Ectodermal cell (in vitro differentiated cells): ENCODE measurements around the gene KCNH6.
A peak's percentile ranks its signal among the peaks of the same experiment; 100 is the strongest.

Experiments
- H3K27ac ChIP-seq: 2 replicates; pipeline ENCODE4 v1.7.0; 2013; ENCODE audit warnings: mild to moderate bottlenecking, low read depth, low read length; ENCODE audit not compliant: insufficient read depth, poor library complexity, severe bottlenecking
- H3K27me3 ChIP-seq: 2 replicates; pipeline ENCODE4 v1.7.0; 2013; ENCODE audit warnings: mild to moderate bottlenecking, low read length; ENCODE audit not compliant: insufficient read depth, control insufficient read depth, poor library complexity, severe bottlenecking
- H3K36me3 ChIP-seq: one replicate; pipeline ENCODE4 v1.7.0; 2013; ENCODE audit warnings: low read length; ENCODE audit not compliant: control insufficient read depth, insufficient read depth
- H3K4me1 ChIP-seq: one replicate; pipeline ENCODE4 v1.7.0; 2013; ENCODE audit warnings: low read length; ENCODE audit not compliant: control insufficient read depth, insufficient read depth
- H3K4me3 ChIP-seq: 2 replicates; pipeline ENCODE4 v1.7.0; 2013; ENCODE audit warnings: low read depth, low read length, control low read depth; ENCODE audit not compliant: insufficient read depth
- H3K9me3 ChIP-seq: 2 replicates; pipeline ENCODE4 v1.7.0; 2013; ENCODE audit warnings: mild to moderate bottlenecking, low read length, moderate library complexity; ENCODE audit not compliant: control insufficient read depth
- WGBS, 2 experiments: methylation state at CpG; one replicate each; pipeline ENCODE4 v1.1.7; 2013; ENCODE audit warnings: missing lambda C conversion rate in 2 of 2; 5-methylcytosine and 5-hydroxymethylcytosine counted together

Gene KCNH6

GRCh38 chr17:63543822-63544420 lies 20.8 kb downstream of the KCNH6 start:
- no peaks in the 10 kb centered on the region for H3K36me3 ChIP-seq
- H3K9me3 ChIP-seq: no peaks in the 10 kb centered on the region
- H3K27ac ChIP-seq: no peak overlapping the region
- H3K4me3 ChIP-seq: no peak overlapping the region
- peaks cover 10% of the 10 kb centered on the region for H3K27me3 ChIP-seq
- peaks cover 8% of the 10 kb centered on the region for H3K4me1 ChIP-seq

- Histone ChIP-seq H3K4me3 (no peak overlapping the region), H3K4me1 (peaks cover 8% of the 10 kb centered on the region), H3K36me3 (no peaks in the 10 kb centered on the region), H3K27ac (no peak overlapping the region), H3K9me3 (no peaks in the 10 kb centered on the region), H3K27me3 (peaks cover 2% of the 10 kb centered on the region)
- WGBS, 2 experiments: 91 to 92% methylated on average over 13 of the region's 13 CpGs
Measured at GRCh38 chr17:63544467-63545301, 21.5 kb downstream of the KCNH6 start.

- no peaks in the 10 kb centered on the region for H3K27me3 ChIP-seq
- no peak overlapping the region for H3K27ac ChIP-seq
- no peaks in the 10 kb centered on the region for H3K9me3 ChIP-seq
- H3K36me3 ChIP-seq: no peaks in the 10 kb centered on the region
- WGBS, 2 experiments: 93 to 95% methylated on average over 9 of the region's 9 CpGs
- H3K4me3 ChIP-seq: no peak overlapping the region
- H3K4me1 ChIP-seq: peaks cover 8% of the 10 kb centered on the region
Measured at GRCh38 chr17:63546308-63547082, 23.3 kb downstream of the KCNH6 start.

- no peaks in the 10 kb centered on the region for H3K27me3 ChIP-seq
Measured at GRCh38 chr17:63547083-63547523, 23.9 kb downstream of the KCNH6 start.

GRCh38 chr17:63549289-63549945 lies 26.3 kb downstream of the KCNH6 start:
- H3K27ac ChIP-seq: no peak overlapping the region
- 18 to 24% methylated on average over 17 to 18 of the region's 18 CpGs for WGBS, 2 experiments
- H3K4me3 ChIP-seq: peak overlapping the region; percentile 98
- no peaks in the 10 kb centered on the region for H3K36me3 ChIP-seq
- H3K9me3 ChIP-seq: no peaks in the 10 kb centered on the region
- H3K27me3 ChIP-seq: no peaks in the 10 kb centered on the region
- peaks cover 4% of the 10 kb centered on the region for H3K4me1 ChIP-seq

More at GRCh38 chr17:63547083-63547523, 23.9 kb downstream of the KCNH6 start:
- Histone ChIP-seq H3K4me3 (no peak overlapping the region), H3K9me3 (no peaks in the 10 kb centered on the region), H3K27ac (no peak overlapping the region), H3K36me3 (no peaks in the 10 kb centered on the region), H3K4me1 (peaks cover 11% of the 10 kb centered on the region)
- 87 to 92% methylated on average over 2 to 3 of the region's 5 CpGs for WGBS, 2 experiments

- Histone ChIP-seq H3K9me3 (no peaks in the 10 kb centered on the region), H3K4me1 (peaks cover 4% of the 10 kb centered on the region), H3K27me3 (no peaks in the 10 kb centered on the region), H3K36me3 (no peaks in the 10 kb centered on the region), H3K27ac (peak within 1 kb of the TSS; percentile 90), H3K4me3 (peak within 1 kb of the TSS; percentile 98)
- 0 to 1% methylated on average over 72 of the region's 72 CpGs for WGBS, 2 experiments
Measured at GRCh38 chr17:63549946-63550816, 27.0 kb downstream of the KCNH6 start, which contains the start of gene DCAF7. Gene DCAF7, plus strand, starts transcription at chr17:63550477. Its CDS starts 201 bp downstream, at chr17:63550678.

GRCh38 chr17:63550817-63551639 lies 27.9 kb downstream of the KCNH6 start:
- WGBS, 2 experiments: 1% methylated on average over 28 to 31 of the region's 32 CpGs
- H3K4me1 ChIP-seq: peaks cover 4% of the 10 kb centered on the region
- H3K4me3 ChIP-seq: peak overlapping the region; percentile 98
- peak overlapping the region; percentile 90 for H3K27ac ChIP-seq
- no peaks in the 10 kb centered on the region for H3K9me3 ChIP-seq
- no peaks in the 10 kb centered on the region for H3K36me3 ChIP-seq
- H3K27me3 ChIP-seq: no peaks in the 10 kb centered on the region

- Histone ChIP-seq H3K27me3 (no peaks in the 10 kb centered on the region), H3K4me3 (no peak overlapping the region), H3K36me3 (no peaks in the 10 kb centered on the region), H3K27ac (no peak overlapping the region), H3K9me3 (no peaks in the 10 kb centered on the region), H3K4me1 (peaks cover 4% of the 10 kb centered on the region)
- 90 to 94% methylated on average over 6 of the region's 6 CpGs for WGBS, 2 experiments
Measured at GRCh38 chr17:63552211-63552610, 29.1 kb downstream of the KCNH6 start.
